ENCODE results near the gene NAV1. TPM values are rescaled to one million over a fixed set of nuclear protein-coding genes. Genes with fewer than 3 reads are reported as not detected.
"Not testable (repeated sequence)": the region's sequence is repeated elsewhere in the genome, so short reads cannot be mapped to it uniquely, and the experiment has no call there.

Gene NAV1
- 1 to 10 TPM; 1.3 TPM for total RNA-seq

- peak; percentile 10 for DNase-seq
- H3K27ac Mint-ChIP-seq = no peak within 1 kb of the TSS
- no peaks in the 10 kb centered on the region for H3K9me3 Mint-ChIP-seq
- peaks cover 13% of the 10 kb centered on the region for H3K4me1 Mint-ChIP-seq
- peak within 1 kb of the TSS; percentile 68 for H3K4me3 Mint-ChIP-seq
- peaks cover 2% of the 10 kb centered on the region for H3K36me3 Mint-ChIP-seq
- peaks cover 64% of the 10 kb centered on the region for H3K27me3 Mint-ChIP-seq
Measured at GRCh38 chr1:201538612-201539551, at the start of gene NAV1. Gene NAV1 (plus strand): TSS chr1:201539127. CDS start chr1:201622885, 83,758 bp downstream.

GRCh38 chr1:201489643-201490261 lies 49.2 kb upstream of the NAV1 start:
- Mint-ChIP-seq H3K4me3 (no peak overlapping the region), H3K27me3 (no peaks in the 10 kb centered on the region), H3K9me3 (peaks cover 1% of the 10 kb centered on the region), H3K27ac (no peak overlapping the region), H3K36me3 (peaks cover 16% of the 10 kb centered on the region), H3K4me1 (no peaks in the 10 kb centered on the region)
- no peak for DNase-seq

- Mint-ChIP-seq H3K4me3 (no peak overlapping the region), H3K9me3 (peaks cover 1% of the 10 kb centered on the region), H3K27me3 (no peaks in the 10 kb centered on the region), H3K36me3 (peaks cover 18% of the 10 kb centered on the region), H3K27ac (no peak overlapping the region), H3K4me1 (no peaks in the 10 kb centered on the region)
- no peak for DNase-seq
Measured at GRCh38 chr1:201490708-201491131, 48.2 kb upstream of the NAV1 start.

GRCh38 chr1:201491896-201492511 lies 46.9 kb upstream of the NAV1 start:
- H3K36me3 Mint-ChIP-seq = peaks cover 23% of the 10 kb centered on the region
- H3K4me3 Mint-ChIP-seq = no peak overlapping the region
- DNase-seq = no peak
- H3K4me1 Mint-ChIP-seq = no peaks in the 10 kb centered on the region
- H3K27me3 Mint-ChIP-seq = no peaks in the 10 kb centered on the region
- H3K9me3 Mint-ChIP-seq = peaks cover 1% of the 10 kb centered on the region
- H3K27ac Mint-ChIP-seq = no peak overlapping the region

- not testable (repeated sequence) for DNase-seq, H3K27ac Mint-ChIP-seq, H3K27me3 Mint-ChIP-seq, H3K4me3 Mint-ChIP-seq, H3K9me3 Mint-ChIP-seq, H3K4me1 Mint-ChIP-seq
- H3K36me3 Mint-ChIP-seq = peaks cover 23% of the 10 kb centered on the region
Measured at GRCh38 chr1:201493026-201493656, 45.8 kb upstream of the NAV1 start.

GRCh38 chr1:201493757-201494617 lies 44.9 kb upstream of the NAV1 start:
- Mint-ChIP-seq H3K4me3 (no peak overlapping the region), H3K36me3 (peaks cover 23% of the 10 kb centered on the region), H3K9me3 (peaks cover 1% of the 10 kb centered on the region), H3K27ac (no peak overlapping the region), H3K27me3 (no peaks in the 10 kb centered on the region), H3K4me1 (no peaks in the 10 kb centered on the region)
- no peak for DNase-seq

- no peak overlapping the region for H3K4me3 Mint-ChIP-seq
- no peak overlapping the region for H3K27ac Mint-ChIP-seq
- DNase-seq = no peak
- peaks cover 1% of the 10 kb centered on the region for H3K9me3 Mint-ChIP-seq
- no peaks in the 10 kb centered on the region for H3K4me1 Mint-ChIP-seq
- H3K27me3 Mint-ChIP-seq = no peaks in the 10 kb centered on the region
- peaks cover 23% of the 10 kb centered on the region for H3K36me3 Mint-ChIP-seq
Measured at GRCh38 chr1:201495551-201496295, 43.2 kb upstream of the NAV1 start.

- Mint-ChIP-seq H3K27me3 (no peaks in the 10 kb centered on the region), H3K4me1 (no peaks in the 10 kb centered on the region), H3K27ac (no peak overlapping the region), H3K4me3 (no peak overlapping the region), H3K36me3 (peaks cover 23% of the 10 kb centered on the region), H3K9me3 (peaks cover 1% of the 10 kb centered on the region)
- DNase-seq = no peak
Measured at GRCh38 chr1:201496296-201496690, 42.6 kb upstream of the NAV1 start.

GRCh38 chr1:201497935-201498509 lies 40.9 kb upstream of the NAV1 start:
- Mint-ChIP-seq H3K27ac (no peak overlapping the region), H3K4me3 (no peak overlapping the region), H3K9me3 (peaks cover 1% of the 10 kb centered on the region), H3K27me3 (no peaks in the 10 kb centered on the region), H3K4me1 (peaks cover 5% of the 10 kb centered on the region), H3K36me3 (peaks cover 22% of the 10 kb centered on the region)
- DNase-seq = no peak

GRCh38 chr1:201498621-201499020 lies 40.3 kb upstream of the NAV1 start:
- H3K27ac Mint-ChIP-seq = no peak overlapping the region
- peaks cover 8% of the 10 kb centered on the region for H3K4me1 Mint-ChIP-seq
- H3K27me3 Mint-ChIP-seq = no peaks in the 10 kb centered on the region
- H3K36me3 Mint-ChIP-seq = peaks cover 20% of the 10 kb centered on the region
- DNase-seq = no peak
- peaks cover 1% of the 10 kb centered on the region for H3K9me3 Mint-ChIP-seq
- no peak overlapping the region for H3K4me3 Mint-ChIP-seq

GRCh38 chr1:201499191-201499590 lies 39.7 kb upstream of the NAV1 start:
- Mint-ChIP-seq H3K4me1 (peaks cover 12% of the 10 kb centered on the region), H3K36me3 (peaks cover 17% of the 10 kb centered on the region), H3K27me3 (no peaks in the 10 kb centered on the region), H3K27ac (no peak overlapping the region), H3K4me3 (no peak overlapping the region), H3K9me3 (no peaks in the 10 kb centered on the region)
- DNase-seq = no peak

GRCh38 chr1:201499795-201500669 lies 38.9 kb upstream of the NAV1 start:
- no peak for DNase-seq
- no peak overlapping the region for H3K4me3 Mint-ChIP-seq
- H3K36me3 Mint-ChIP-seq = peaks cover 9% of the 10 kb centered on the region
- no peak overlapping the region for H3K27ac Mint-ChIP-seq
- no peaks in the 10 kb centered on the region for H3K9me3 Mint-ChIP-seq
- peaks cover 12% of the 10 kb centered on the region for H3K4me1 Mint-ChIP-seq
- H3K27me3 Mint-ChIP-seq = no peaks in the 10 kb centered on the region

- peaks cover 19% of the 10 kb centered on the region for H3K4me1 Mint-ChIP-seq
- no peak overlapping the region for H3K4me3 Mint-ChIP-seq
- H3K27ac Mint-ChIP-seq = no peak overlapping the region
- H3K9me3 Mint-ChIP-seq = no peaks in the 10 kb centered on the region
- H3K36me3 Mint-ChIP-seq = peaks cover 9% of the 10 kb centered on the region
- H3K27me3 Mint-ChIP-seq = no peaks in the 10 kb centered on the region
- no peak for DNase-seq
Measured at GRCh38 chr1:201500670-201501120, 38.2 kb upstream of the NAV1 start.

Data from activated naive CD8-positive, alpha-beta T cell treated with anti-CD3 and anti-CD28 coated beads for 36 hours (primary cell).